ENCODE results near the gene SLC39A3.

- no peak for TF ChIP-seq POLR2AphosphoS5 (IDR thresholded peaks at IDR 0.05; ENCODE audit: borderline replicate concordance, low read depth, low read length)
- no peak for TF ChIP-seq EZH2 (IDR thresholded peaks at IDR 0.05)
These were observed 5.8 kb downstream of the SLC39A3 start for GRCh38 chr19:2733930-2734588.

All from SK-N-MC (cell line).